ENCODE results near the gene CTSD. TPM values are rescaled to one million over a fixed set of nuclear protein-coding genes. Genes with fewer than 3 reads are reported as not detected.

Gene CTSD
- total RNA-seq, 1 experiment from 2014 or later: 367 TPM

- H3K4me3 Mint-ChIP-seq (ENCODE audit: unreplicated experiment): no peak overlapping the region
- no peaks in the 10 kb centered on the region for H3K27me3 Mint-ChIP-seq (ENCODE audit: insufficient read depth, unreplicated experiment)
- DNase-seq (ENCODE audit: unreplicated experiment): no peak
- H3K27ac Mint-ChIP-seq (ENCODE audit: low read depth, unreplicated experiment): no peak overlapping the region
- no peak for TF ChIP-seq CTCF (IDR thresholded peaks at IDR 0.05; ENCODE audit: unreplicated experiment)
- peaks cover 39% of the 10 kb centered on the region for H3K36me3 Mint-ChIP-seq (ENCODE audit: insufficient read depth, unreplicated experiment)
- H3K4me1 Mint-ChIP-seq (ENCODE audit: insufficient read depth, unreplicated experiment): peaks cover 10% of the 10 kb centered on the region
- no peaks in the 10 kb centered on the region for H3K9me3 Mint-ChIP-seq (ENCODE audit: unreplicated experiment)
- CTCF ChIA-PET: interaction anchor here (0.5 to 3.6 kb wide), 2 partner anchors 72 to 397 kb away, joined by 4 to 45 read pairs; partner anchors contain the start of gene SYT8
- intact Hi-C loops (cut with micrococcal nuclease): no loop called here
- POLR2A ChIA-PET: interaction anchor here (4.2 to 4.4 kb wide), 2 partner anchors 11 to 74 kb away, joined by 29 to 115 read pairs; partner anchors contain the start of genes IFITM10 and SYT8
- no TSS peak for BruUV-seq (replicated peaks)
These were observed 3.9 kb downstream of the CTSD start for GRCh38 chr11:1759851-1760220.

DNA sequence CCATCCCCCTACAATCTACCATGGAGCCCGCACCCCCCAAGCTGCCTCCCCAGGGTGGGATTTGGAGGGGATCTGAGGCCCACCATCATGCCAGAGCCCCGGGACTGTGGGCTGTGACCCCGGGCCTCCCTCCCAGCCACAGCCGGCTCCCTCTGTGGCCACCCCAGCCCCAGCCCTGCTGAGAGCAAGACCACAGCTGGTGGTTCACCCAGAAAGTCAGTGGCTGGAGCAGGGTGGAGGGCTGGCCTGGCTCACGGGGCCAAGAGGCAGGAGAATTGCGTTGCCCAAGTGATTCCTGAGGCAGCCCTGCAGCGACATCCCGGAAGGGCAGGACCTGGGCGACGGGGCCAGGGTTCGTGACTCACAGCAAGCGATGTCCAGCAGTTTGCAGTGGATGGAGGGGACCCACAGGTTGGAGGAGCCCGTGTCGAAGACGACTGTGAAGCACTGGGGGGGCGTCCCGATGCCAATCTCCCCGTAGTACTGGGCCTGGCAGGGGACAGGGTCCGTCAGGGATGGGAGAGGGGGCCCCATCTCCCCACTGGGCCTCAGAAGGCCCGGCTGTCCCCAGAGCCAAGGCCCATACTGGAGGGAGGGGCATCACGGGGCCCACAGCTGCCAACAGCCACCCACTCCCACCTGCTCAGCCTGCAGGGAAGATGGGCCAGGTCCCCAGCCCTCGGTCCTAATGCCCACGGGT lies 4.4 kb downstream of the CTSD start:
- Mint-ChIP-seq H3K9me3 (ENCODE audit: unreplicated experiment) (no peaks in the 10 kb centered on the region), H3K4me1 (ENCODE audit: insufficient read depth, unreplicated experiment) (peaks cover 10% of the 10 kb centered on the region), H3K36me3 (ENCODE audit: insufficient read depth, unreplicated experiment) (peaks cover 44% of the 10 kb centered on the region), H3K4me3 (ENCODE audit: unreplicated experiment) (no peak overlapping the region), H3K27ac (ENCODE audit: low read depth, unreplicated experiment) (no peak overlapping the region), H3K27me3 (ENCODE audit: insufficient read depth, unreplicated experiment) (no peaks in the 10 kb centered on the region)
- POLR2A ChIA-PET: interaction anchor here (4.2 kb wide), 1 partner anchor 74 kb away, joined by 115 read pairs; the partner anchor contains the start of gene SYT8
- no peak for TF ChIP-seq CTCF (IDR thresholded peaks at IDR 0.05; ENCODE audit: unreplicated experiment)
- CTCF ChIA-PET: no interaction called here
- intact Hi-C loops (cut with micrococcal nuclease): no loop called here
- no TSS peak for BruUV-seq (replicated peaks)
- no peak for DNase-seq (ENCODE audit: unreplicated experiment)

DNA sequence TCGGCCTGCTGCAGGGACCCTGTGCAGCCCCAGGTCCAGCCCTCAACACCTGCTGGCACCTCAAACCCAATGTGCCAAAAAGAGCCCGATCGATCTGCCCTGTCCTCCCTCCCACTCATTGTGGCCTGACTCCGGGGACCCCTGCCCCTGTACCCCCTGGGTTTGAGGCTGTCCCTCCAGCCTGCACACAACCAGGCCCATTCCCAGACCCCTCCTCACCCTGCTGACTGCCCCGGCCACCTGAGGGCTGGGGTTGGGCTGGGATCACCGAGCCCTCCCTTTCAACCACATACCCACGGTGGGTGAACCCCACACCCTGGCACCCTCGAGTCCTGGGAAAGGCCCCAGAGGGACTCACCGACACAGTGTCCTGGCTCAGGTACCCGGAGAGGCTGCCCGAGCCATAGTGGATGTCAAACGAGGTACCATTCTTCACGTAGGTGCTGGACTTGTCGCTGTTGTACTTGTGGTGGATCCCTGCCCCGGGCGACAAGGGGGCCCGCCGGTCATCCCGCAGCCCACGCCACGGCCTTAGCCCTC lies 5.0 kb downstream of the CTSD start:
- no peak for DNase-seq (ENCODE audit: unreplicated experiment)
- H3K4me1 Mint-ChIP-seq (ENCODE audit: insufficient read depth, unreplicated experiment): peaks cover 10% of the 10 kb centered on the region
- no TSS peak for BruUV-seq (replicated peaks)
- peaks cover 47% of the 10 kb centered on the region for H3K36me3 Mint-ChIP-seq (ENCODE audit: insufficient read depth, unreplicated experiment)
- H3K4me3 Mint-ChIP-seq (ENCODE audit: unreplicated experiment): no peak overlapping the region
- no peak for TF ChIP-seq CTCF (IDR thresholded peaks at IDR 0.05; ENCODE audit: unreplicated experiment)
- no peaks in the 10 kb centered on the region for H3K27me3 Mint-ChIP-seq (ENCODE audit: insufficient read depth, unreplicated experiment)
- intact Hi-C loops (cut with micrococcal nuclease): no loop called here
- ChIA-PET CTCF (no interaction called here), POLR2A (interaction anchor here (0.9 to 1.5 kb wide), 2 partner anchors 10 to 70 kb away, joined by 3 read pairs; no protein-coding TSS in a partner anchor)
- H3K27ac Mint-ChIP-seq (ENCODE audit: low read depth, unreplicated experiment): no peak overlapping the region
- no peaks in the 10 kb centered on the region for H3K9me3 Mint-ChIP-seq (ENCODE audit: unreplicated experiment)

GRCh38 chr11:1757861-1758610 lies 5.7 kb downstream of the CTSD start:
- CTCF ChIA-PET: interaction anchor here (1.0 kb wide), 1 partner anchor 74 kb away, joined by 8 read pairs; no protein-coding TSS in a partner anchor
- intact Hi-C loops (cut with micrococcal nuclease): no loop called here
- Mint-ChIP-seq H3K36me3 (ENCODE audit: insufficient read depth, unreplicated experiment) (peaks cover 53% of the 10 kb centered on the region), H3K4me1 (ENCODE audit: insufficient read depth, unreplicated experiment) (peaks cover 10% of the 10 kb centered on the region), H3K9me3 (ENCODE audit: unreplicated experiment) (no peaks in the 10 kb centered on the region), H3K27ac (ENCODE audit: low read depth, unreplicated experiment) (no peak overlapping the region), H3K27me3 (ENCODE audit: insufficient read depth, unreplicated experiment) (no peaks in the 10 kb centered on the region), H3K4me3 (ENCODE audit: unreplicated experiment) (no peak overlapping the region)
- no peak for TF ChIP-seq CTCF (IDR thresholded peaks at IDR 0.05; ENCODE audit: unreplicated experiment)
- POLR2A ChIA-PET: interaction anchor here (0.9 to 1.5 kb wide), 2 partner anchors 9 to 70 kb away, joined by 3 read pairs; no protein-coding TSS in a partner anchor
- BruUV-seq (replicated peaks): no TSS peak
- no peak for DNase-seq (ENCODE audit: unreplicated experiment)
